ENCODE measurements around the gene GRM5. TPM values are rescaled to one million over a fixed set of nuclear protein-coding genes. Genes with fewer than 3 reads are reported as not detected.

The GRM5 gene
- total and polyA plus RNA-seq, 4 donors: not detected

GRCh38 chr11:88604260-88604659 lies 461.5 kb downstream of the GRM5 start:
- no peak for DNase-seq (ENCODE audit: low spot score)
- Histone ChIP-seq H3K4me1 (ENCODE audit: control insufficient read depth in 4 of 4, insufficient read depth in 4 of 4, low read length in 3 of 4) (no peaks in the 10 kb centered on the region), H3K27ac (ENCODE audit: low read depth in 1 of 2, low read length in 2 of 2) (no peak overlapping the region), H3K9me3 (ENCODE audit: control insufficient read depth in 4 of 4, low read length in 3 of 4) (no peaks in the 10 kb centered on the region), H3K9ac (ENCODE audit: low read depth in 1 of 2, low read length in 2 of 2) (no peak overlapping the region), H3K4me3 (ENCODE audit: low read depth in 1 of 3, low read length in 3 of 3) (no peak overlapping the region), H3K36me3 (ENCODE audit: control insufficient read depth in 4 of 4, insufficient read depth in 3 of 4, low read depth in 1 of 4, low read length in 3 of 4) (no peaks in the 10 kb centered on the region), H3K27me3 (ENCODE audit: control insufficient read depth in 4 of 4, insufficient read depth in 4 of 4, low read length in 3 of 4) (no peaks in the 10 kb centered on the region)
- TF ChIP-seq HNF4A (conservative IDR thresholded peaks at IDR 0.05) (no peak), TAF1 (conservative IDR thresholded peaks at IDR 0.05) (no peak), SP1 (IDR thresholded peaks at IDR 0.05) (no peak), RAD21 (IDR thresholded peaks at IDR 0.05) (no peak), MAX (IDR thresholded peaks at IDR 0.05) (no peak), YY1 (IDR thresholded peaks at IDR 0.05) (no peak), GABPA (IDR thresholded peaks at IDR 0.05 in 1 of 2, conservative IDR thresholded peaks at IDR 0.05 in 1 of 2) (no peak), REST (IDR thresholded peaks at IDR 0.05) (no peak), RXRA (IDR thresholded peaks at IDR 0.05) (no peak), ZBTB33 (IDR thresholded peaks at IDR 0.05) (no peak), FOXA1 (IDR thresholded peaks at IDR 0.05) (no peak), EGR1 (IDR thresholded peaks at IDR 0.05; ENCODE audit: low read depth in 2 of 2) (no peak), FOXA2 (IDR thresholded peaks at IDR 0.05) (no peak), ATF3 (IDR thresholded peaks at IDR 0.05) (no peak), HNF4G (IDR thresholded peaks at IDR 0.05) (no peak), CTCF (IDR thresholded peaks at IDR 0.05; ENCODE audit: low read depth, low read length, missing input control) (no peak), NR2F2 (IDR thresholded peaks at IDR 0.05) (no peak), JUND (IDR thresholded peaks at IDR 0.05) (no peak)
- 79% methylated on average over 2 of the region's 2 CpGs for WGBS
